ENCODE results near the gene PSMB4. TPM values are rescaled to one million over a fixed set of nuclear protein-coding genes. Genes with fewer than 3 reads are reported as not detected.
"Not testable (repeated sequence)": the region's sequence is repeated elsewhere in the genome, so short reads cannot be mapped to it uniquely, and the experiment has no call there.

Gene PSMB4
- polyA plus RNA-seq, 1 experiment = 483 TPM

GRCh38 chr1:151386002-151386401 is 13.4 kb upstream of the PSMB4 start:
- H3K4me3 ChIP-seq (ENCODE audit: low read depth, low read length) = no peak overlapping the region
- POLR2A ChIA-PET = interaction anchor here (1.7 kb wide), 1 partner anchor 14 kb away, joined by 5 read pairs; no protein-coding TSS in a partner anchor
- CTCF ChIA-PET = no interaction called here
- H3K9me3 ChIP-seq (ENCODE audit: control insufficient read depth, insufficient read depth, low read length) = no peaks in the 10 kb centered on the region
- H3K27me3 ChIP-seq (ENCODE audit: control insufficient read depth, insufficient read depth, low read length) = peaks cover 6% of the 10 kb centered on the region
- no peak for TF ChIP-seq CTCF (IDR thresholded peaks at IDR 0.05; ENCODE audit: low read depth, low read length)
- no peak for DNase-seq (ENCODE audit: low read depth, low spot score)
- no peak overlapping the region for H3K27ac ChIP-seq (ENCODE audit: low read depth, low read length)

- POLR2A ChIA-PET; H3K27ac ChIP-seq (ENCODE audit: low read depth, low read length); H3K9me3 ChIP-seq (ENCODE audit: control insufficient read depth, insufficient read depth, low read length); H3K27me3 ChIP-seq (ENCODE audit: control insufficient read depth, insufficient read depth, low read length); H3K4me3 ChIP-seq (ENCODE audit: low read depth, low read length); DNase-seq (ENCODE audit: low read depth, low spot score): not testable (repeated sequence)
- CTCF ChIA-PET = interaction anchor here (0.6 kb wide), 1 partner anchor 38 kb away, joined by 3 read pairs; no protein-coding TSS in a partner anchor
Measured at GRCh38 chr1:151390221-151391078, 8.9 kb upstream of the PSMB4 start.

GRCh38 chr1:151391079-151391563 is 8.3 kb upstream of the PSMB4 start:
- ChIA-PET POLR2A (no interaction called here), CTCF (interaction anchor here (0.6 kb wide), 1 partner anchor 39 kb away, joined by 3 read pairs; no protein-coding TSS in a partner anchor)
- no peak for DNase-seq (ENCODE audit: low read depth, low spot score)

GRCh38 chr1:151393583-151393982 is 5.8 kb upstream of the PSMB4 start:
- POLR2A ChIA-PET = interaction anchor here (0.5 kb wide), 1 partner anchor 193 kb away, joined by 3 read pairs; no protein-coding TSS in a partner anchor
- CTCF ChIA-PET = no interaction called here
- no peak for TF ChIP-seq CTCF (IDR thresholded peaks at IDR 0.05; ENCODE audit: low read depth, low read length)
- Histone ChIP-seq H3K27ac (ENCODE audit: low read depth, low read length) (no peak overlapping the region), H3K4me3 (ENCODE audit: low read depth, low read length) (no peak overlapping the region), H3K9me3 (ENCODE audit: control insufficient read depth, insufficient read depth, low read length) (no peaks in the 10 kb centered on the region; the same call in 1 of the 2 replicates), H3K27me3 (ENCODE audit: control insufficient read depth, insufficient read depth, low read length) (peaks cover 7% of the 10 kb centered on the region)
- no peak for DNase-seq (ENCODE audit: low read depth, low spot score)

More at GRCh38 chr1:151391079-151391563, 8.3 kb upstream of the PSMB4 start:
- no peak for TF ChIP-seq CTCF (IDR thresholded peaks at IDR 0.05; ENCODE audit: low read depth, low read length)
- Histone ChIP-seq H3K9me3 (ENCODE audit: control insufficient read depth, insufficient read depth, low read length) (no peaks in the 10 kb centered on the region; the same call in 1 of the 2 replicates), H3K27me3 (ENCODE audit: control insufficient read depth, insufficient read depth, low read length) (peaks cover 7% of the 10 kb centered on the region), H3K27ac (ENCODE audit: low read depth, low read length) (no peak overlapping the region), H3K4me3 (ENCODE audit: low read depth, low read length) (no peak overlapping the region)

GRCh38 chr1:151396265-151396664 is 3.1 kb upstream of the PSMB4 start:
- POLR2A ChIA-PET; H3K9me3 ChIP-seq (ENCODE audit: control insufficient read depth, insufficient read depth, low read length); DNase-seq (ENCODE audit: low read depth, low spot score); H3K4me3 ChIP-seq (ENCODE audit: low read depth, low read length); H3K27ac ChIP-seq (ENCODE audit: low read depth, low read length); H3K27me3 ChIP-seq (ENCODE audit: control insufficient read depth, insufficient read depth, low read length): not testable (repeated sequence)
- CTCF ChIA-PET = interaction anchor here (1.0 to 1.2 kb wide), 2 partner anchors 55 to 95 kb away, joined by 3 to 5 read pairs; no protein-coding TSS in a partner anchor
